Hematopoietic multipotent progenitor cell treated with erythropoietin and hydrocortisone succinate and interleukin-3 and kit ligand, for 17 days (in vitro differentiated cells): ENCODE results near the gene SLAMF1.
"Not testable (repeated sequence)": the region's sequence is repeated elsewhere in the genome, so short reads cannot be mapped to it uniquely, and the experiment has no call there.

ENCODE experiments used
- DNase-seq: peaks from one replicate; pipeline ENCODE4 v3.0.0-alpha.2; 2015; ENCODE audit warnings: low spot score

Gene SLAMF1

DNA sequence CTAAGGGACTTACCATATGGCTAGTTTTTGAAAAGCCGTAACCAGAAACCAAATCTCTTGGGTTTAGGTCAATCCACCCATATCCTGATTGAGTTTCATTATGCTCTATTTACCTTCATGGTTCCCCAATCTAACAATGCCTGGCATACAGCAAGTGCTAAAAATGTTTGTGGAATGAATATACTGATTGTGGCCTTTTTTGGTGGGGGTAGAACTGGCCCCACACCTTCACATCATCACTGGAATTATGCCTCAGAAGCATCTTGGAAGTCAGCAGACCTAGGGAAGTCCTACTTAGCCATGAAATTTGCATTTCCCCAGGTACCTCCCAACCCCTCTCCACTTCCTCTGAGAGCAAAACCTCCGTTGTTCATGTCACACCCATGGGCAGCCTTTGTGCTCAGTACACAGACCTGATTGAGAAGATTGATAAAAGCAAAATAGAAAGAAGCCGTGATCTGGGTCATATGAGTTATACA is 17.8 kb upstream of the SLAMF1 start:
- DNase-seq = no peak

DNA sequence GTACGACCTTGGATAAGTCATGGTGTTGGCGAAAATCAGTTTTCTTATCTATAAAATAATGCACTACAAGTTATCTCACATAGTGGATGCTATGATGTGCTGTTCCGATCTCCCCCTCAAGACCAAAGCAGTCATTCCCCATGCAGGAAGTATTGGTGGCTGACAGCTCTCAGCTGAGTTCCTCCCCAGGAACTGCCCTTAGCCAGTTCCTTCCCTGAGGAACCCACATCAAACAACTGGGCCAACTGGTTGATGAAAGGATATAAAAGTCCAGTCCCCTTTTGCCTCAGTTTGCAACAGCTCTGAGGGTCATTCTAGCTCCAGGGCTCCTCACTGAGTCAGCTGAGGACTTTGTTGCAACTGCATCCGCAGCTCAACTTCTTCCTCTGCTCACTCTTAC is 16.1 kb upstream of the SLAMF1 start:
- no peak for DNase-seq

DNA sequence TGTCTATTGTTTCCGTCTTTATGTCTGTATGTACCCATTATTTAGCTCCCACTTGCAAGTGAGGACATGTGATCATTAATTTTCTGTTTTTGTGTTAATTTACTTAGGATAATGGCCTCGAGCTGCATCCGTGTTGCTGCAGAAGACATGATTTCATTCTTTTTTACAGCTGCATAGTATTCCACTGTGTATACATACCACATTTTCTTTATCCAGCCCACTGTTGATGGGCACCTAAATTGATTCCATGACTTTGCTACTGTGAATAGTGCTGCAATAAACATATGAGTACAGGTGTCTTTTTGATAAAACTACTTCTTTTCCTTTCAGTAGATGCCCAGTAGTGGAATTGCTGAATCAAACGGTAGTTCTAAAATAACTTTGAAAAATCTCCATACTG is 12.7 kb upstream of the SLAMF1 start:
- DNase-seq = no peak

DNA sequence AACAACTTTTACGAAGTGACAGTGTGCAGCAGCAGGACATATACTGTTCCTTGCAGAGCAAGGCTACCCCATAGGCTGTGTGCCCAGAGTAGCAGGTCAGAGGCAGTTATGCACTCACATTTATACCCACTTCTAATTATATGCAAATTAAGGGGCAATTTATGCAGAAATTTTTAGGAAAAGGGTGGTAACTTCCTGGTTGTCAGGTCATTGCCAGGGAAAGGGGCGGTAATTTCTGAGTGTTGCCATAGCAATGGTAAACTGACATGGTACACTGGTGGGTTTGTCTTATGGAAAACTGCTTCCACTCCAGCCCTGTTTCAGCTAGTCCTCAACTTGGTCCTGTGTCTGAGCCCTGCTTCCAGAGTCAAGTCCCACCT is 12.0 kb upstream of the SLAMF1 start:
- no peak for DNase-seq

DNA sequence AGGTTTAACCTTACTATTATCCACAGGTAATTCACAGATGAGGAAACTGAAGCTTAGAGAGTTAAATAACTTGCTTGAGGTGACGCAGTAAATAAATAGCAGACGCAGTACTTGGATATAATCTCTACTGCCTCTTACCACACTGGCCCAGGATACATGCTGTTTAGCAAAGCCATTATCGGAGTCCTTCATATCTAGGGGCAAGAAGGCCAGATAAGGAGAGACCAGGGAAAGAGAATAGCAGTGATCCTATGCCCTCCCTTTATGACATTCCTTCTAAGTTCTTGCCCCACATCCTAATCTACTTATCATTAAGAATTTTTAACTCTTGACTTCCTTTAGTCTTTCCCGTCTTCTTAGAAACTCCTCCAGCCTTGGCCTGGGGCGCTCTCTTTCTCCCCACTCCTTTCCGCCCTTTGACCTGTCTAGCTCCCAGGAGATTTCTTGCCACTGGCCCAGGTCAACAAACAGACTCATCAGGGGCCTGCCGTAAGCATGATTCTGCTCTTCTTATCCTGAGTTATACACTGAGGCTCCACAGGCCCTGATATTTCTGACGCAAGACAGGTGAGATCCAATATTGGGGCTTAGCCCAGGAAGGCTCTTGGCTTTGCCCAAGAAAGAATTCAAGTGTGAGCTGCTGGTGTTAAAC is 11.4 kb upstream of the SLAMF1 start:
- no peak for DNase-seq

DNA sequence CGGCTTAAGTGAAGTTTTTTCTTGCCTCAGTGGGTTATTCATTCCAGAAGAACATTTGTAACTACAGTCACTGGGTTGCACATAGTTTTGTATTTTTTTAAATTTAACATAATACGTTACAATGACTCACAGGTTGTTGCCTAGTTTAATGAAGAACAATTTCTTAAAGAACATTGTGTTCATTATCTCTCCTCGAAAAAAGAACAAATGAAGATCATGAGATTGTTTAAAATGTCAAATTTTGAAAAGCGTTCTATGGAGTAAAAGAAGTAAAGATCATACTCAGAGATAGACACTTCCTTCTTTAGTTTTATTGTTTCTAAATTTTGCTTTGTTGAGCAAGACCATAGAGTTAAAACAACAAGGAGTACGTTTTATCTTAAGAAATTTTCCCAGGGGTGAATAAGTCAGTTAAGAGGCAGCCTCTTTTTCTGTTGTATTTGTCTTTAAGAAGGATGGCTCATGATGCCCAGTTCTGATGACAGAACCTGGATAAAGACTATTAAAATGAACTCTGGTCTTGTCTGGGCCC is 10.5 kb upstream of the SLAMF1 start:
- no peak for DNase-seq

DNA sequence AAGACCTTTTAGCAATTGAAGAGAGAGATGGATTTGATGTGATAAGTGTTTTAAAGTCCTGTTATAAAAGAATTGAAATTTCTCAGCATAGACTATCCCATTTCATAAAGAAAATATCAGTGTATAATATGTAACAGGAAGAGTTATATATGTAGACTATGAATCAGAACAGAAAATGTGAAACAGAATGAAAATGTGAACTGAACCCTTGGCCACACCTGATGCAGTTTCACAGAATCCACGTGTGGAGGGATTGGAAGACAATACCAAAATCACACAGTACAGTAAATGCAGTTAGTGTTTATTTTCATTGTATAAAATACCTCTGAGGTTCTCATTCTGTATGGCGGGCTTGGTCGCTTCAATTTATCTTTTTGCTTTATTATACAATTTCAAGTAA is 9.9 kb upstream of the SLAMF1 start:
- DNase-seq = no peak

DNA sequence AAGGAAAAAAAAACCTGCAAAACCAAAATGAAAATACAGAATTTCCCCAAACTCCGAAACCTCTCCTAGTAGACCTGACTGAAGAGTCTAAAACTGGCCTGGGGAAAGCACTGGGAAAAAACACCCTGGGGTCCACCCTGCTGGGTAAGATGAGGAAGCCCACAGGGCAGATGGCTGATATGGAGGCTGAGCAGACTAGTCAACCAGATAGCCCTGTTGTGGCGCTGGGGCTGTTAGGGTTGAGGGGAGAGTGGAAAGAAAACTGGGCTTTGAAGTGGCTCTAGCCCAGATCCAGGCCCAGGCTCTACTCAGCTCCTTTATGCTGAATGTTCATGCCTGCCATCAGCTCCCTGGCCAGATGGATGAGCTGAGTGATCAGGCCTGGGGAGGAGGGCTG is 6.8 kb upstream of the SLAMF1 start:
- no peak for DNase-seq

DNA sequence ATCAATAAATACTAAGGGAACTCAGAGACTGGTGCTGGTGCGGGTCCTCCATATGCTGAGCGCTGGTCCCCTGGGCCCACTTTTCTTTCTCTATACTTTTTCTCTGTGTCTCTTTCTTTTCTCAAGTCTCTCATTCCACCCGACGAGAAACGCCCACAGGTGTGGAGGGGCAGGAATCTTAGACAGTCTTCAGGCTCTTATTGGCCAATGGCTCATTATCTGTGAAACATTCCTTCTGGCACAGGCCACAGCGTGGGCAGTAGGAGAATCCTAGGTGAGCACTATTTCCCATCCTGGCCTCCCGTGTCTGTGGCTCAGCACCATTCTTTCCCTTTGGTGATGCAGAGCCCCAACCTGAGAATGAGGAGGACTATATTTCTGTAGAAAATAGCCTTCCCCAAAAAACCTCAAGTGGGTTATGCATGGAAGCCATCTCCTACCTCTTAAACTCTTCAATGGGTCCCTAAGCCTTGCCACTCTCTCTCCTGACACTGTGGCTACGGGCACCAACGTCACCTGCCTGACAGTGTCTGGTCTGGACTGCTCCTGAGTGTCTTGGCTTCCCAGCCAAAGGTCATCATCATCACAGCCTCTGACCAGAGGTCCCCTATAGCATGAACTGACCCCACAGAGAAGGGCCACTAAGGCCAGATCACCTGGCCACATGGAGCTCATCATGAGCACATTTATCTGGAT is 6.2 kb upstream of the SLAMF1 start:
- DNase-seq = no peak

DNA sequence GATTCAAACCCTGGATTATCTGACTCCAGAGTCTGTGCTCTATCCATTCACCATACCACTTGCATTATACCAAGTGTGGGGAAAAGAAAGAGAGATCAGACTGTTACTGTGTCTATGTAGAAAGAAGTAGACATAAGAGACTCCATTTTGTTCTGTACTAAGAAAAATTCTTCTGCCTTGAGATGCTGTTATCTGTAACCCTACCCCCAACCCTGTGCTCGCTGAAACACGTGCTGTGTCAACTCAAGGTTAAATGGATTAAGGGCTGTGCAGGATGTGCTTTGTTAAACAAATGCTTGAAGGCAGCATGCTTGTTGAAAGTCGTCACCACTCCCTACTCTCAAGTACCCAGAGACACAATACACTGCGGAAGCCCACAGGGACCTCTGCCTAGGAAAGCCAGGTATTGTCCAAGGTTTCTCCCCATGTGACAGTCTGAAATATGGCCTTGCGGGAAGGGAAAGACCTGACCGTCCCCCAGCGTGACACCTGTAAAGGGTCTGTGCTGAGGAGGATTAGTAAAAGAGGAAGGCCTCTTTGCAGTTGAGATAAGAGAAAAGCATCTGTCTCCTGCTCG is 5.3 kb upstream of the SLAMF1 start:
- not testable (repeated sequence) for DNase-seq

DNA sequence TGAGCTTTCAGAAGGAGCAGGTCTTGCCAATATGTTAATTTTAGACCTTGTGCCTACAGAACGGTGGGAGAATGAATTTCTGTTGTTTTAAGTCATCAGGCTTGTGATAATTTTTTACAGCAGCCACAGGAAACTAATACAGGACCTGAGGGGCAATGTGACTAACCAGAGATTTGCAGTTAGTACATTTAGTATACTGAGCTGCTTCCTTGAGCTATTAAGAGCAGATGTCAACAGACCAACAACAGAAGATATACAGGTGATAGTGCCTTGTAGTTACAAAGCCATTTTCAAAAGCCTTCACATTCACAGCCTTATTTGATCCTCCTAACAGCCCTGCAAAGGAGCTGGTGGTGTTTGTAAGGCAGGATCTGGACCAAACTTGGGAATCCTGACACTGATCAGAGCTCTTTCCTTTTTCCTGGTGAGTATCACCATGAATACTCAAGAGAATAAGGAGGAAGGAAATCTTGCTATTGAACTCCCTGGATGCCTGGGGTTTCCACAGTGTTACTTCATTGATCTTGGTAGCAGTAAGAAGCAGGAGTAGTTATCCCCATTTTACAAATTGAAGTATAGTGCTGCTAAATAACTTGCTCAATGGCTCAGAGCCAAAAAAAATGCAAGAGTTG is 4.7 kb upstream of the SLAMF1 start:
- no peak for DNase-seq

DNA sequence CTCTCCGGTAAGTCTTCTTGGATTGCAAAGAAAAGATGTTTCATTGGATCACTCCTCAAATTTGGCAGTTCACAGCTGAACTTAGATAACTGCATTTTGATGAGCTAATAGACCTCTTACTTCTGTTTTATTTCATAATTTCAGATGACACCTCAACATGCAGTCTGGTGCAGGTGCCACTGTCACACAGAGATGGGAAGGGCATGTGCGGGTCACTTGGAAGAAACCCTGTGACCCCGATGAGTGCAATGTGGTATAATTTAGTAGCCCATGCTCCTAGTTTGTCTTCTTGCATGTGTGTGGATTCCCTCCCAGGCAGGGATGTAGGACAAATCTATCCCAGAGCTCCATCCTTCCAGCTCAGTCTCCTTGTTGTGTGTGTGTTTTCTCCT is 481 bp upstream of the SLAMF1 start:
- no peak for DNase-seq

DNA sequence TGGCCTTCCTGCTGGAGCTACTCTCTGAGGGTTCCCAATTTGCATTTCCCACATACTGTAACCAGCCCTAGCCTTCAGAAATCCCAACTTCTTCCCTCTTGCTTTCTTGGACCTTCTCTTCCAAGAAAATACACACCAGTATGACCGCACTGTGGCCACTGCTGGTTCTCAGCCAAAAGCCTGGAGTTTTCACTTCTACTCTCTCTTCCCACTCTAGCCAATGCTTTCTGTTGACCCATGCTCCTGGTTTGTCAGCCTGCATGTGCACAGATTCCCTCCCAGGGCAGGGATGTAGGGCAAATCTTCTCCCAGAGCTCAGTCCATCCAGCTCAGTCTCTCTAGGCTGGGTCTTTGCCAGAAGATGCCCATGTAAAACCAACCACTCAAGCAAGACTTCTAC is 664 bp downstream of the SLAMF1 start:
- DNase-seq = no peak

DNA sequence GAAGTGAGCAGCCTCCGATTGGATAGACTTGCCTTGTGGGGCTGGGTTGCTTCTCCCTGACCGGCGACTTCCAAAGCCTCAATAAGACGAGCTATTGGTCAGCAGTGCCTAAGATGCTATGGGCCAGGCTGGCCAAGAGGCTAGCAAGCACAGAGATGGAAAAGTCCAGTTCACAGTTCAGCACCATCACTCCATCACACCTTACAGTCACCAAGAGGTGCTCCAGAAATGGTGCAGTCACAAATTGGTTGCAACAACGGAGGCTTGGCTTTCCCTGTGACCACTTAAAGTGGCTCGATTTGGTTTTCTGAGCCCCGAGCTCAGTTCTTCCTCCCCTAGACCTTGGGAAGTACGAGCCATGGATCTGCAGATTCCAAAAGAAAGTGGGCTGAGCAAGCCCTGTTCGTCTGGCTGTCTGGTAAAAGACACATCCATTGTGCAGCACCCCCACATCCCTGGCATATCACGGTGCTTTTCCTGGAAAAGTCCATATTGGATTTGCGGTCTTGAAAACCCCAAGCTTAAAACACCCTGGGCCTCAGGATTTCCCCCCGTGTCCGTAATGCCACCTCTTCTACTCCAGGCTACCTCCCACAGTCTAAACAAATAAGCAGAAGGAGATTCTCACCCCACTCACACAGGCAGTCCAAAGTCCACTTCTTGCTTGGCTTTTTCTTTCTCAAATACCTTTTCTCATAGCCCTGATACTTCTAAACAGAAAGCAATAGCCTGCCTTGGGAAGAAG is 1.3 kb downstream of the SLAMF1 start:
- DNase-seq = no peak

DNA sequence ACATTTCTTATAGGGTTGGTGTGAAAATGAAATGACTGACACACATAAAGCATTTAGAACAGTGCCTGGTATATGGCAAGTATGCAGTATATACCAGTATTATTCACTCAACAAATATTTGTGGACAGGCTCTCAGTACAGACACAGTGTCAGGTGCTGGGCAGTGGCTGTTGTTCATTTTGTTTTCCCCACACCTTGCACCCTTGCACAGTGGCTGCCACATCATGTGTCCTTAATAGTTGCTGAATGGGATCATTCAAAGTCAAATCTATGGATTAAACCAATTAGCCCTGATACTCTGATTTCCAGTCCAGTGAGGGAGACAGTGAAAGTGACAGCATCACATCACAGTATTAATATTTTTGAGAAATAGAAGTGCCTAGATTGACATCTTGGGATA is 2.4 kb downstream of the SLAMF1 start:
- DNase-seq = no peak

DNA sequence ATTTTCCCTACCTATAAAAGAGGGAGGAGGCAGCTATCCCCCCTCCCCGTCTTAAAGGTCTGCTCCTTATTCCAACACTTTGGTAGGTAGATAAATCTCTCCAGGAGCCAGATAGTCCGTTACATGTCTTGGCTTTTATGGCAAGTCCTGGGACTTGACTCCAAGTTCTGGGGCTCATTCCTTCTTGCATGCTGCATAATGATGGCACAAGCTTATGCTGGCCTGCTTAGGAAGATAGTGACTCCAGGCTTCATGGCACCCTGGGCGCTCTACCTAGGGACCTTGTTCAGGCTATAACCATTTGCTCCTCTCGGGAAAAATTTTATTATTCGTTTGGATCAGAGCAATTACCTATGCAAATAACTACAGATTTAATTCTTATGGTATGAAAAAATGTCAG is 3.7 kb downstream of the SLAMF1 start:
- DNase-seq = no peak

DNA sequence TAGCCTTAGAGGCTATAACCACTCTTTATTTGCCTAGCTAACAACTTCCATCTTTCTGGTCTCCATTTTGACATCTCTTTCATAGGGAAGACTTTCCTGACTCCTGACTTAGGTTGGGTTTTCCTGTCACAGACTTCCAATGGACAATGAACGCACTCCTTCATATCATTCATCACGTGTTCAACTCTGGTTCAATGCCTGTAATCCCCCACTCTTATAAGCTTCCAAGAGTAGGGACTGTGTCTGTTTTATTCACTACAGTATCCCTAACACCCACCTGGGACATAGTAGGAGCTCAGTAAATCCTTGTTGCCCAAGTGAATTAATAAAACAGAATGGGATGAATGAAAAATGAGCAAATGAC is 4.6 kb downstream of the SLAMF1 start:
- no peak for DNase-seq

DNA sequence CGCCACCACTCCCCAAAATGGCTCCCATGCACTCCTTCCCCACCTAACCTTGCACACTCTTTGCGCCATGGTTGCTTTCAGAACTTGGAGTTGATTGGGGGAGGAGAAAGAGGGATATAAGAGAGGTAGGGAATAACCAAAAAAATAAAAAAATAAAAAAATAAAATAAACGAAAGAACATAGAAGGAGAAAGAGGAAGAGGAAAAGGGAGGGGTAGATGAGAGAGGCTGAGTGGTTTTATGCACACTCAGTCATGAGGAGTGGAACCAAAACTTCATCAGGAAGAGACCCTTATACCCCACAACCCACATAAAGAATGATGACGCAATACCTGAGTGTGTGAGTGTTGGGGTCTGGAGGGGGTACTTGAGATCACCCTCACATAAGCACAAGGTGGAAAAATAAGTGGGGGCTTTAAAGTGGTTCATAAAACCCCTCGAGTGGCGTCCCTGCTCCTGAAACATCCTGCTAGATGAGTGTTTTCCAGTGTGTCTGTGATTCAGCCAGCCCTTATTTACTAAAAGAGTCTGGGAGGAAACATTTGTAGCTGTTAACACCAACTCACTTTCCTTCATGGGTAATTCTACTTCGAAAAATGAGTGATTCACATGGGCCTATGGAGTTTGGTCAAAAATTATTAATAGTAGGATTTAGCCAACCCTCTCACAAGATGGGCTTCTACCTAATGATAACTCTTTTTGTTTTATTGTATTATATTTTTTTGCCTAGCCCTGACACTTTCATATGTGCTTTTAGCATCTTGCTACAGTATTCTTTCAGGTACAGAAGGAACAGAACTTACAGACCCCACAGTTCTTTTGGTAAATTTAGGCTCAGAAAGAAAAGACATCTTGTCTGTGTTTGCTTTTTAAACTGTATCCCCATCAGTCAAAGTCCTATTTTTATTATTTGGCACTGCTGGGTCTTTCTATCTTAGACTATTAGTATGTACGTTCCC is 5.2 kb downstream of the SLAMF1 start:
- no peak for DNase-seq

DNA sequence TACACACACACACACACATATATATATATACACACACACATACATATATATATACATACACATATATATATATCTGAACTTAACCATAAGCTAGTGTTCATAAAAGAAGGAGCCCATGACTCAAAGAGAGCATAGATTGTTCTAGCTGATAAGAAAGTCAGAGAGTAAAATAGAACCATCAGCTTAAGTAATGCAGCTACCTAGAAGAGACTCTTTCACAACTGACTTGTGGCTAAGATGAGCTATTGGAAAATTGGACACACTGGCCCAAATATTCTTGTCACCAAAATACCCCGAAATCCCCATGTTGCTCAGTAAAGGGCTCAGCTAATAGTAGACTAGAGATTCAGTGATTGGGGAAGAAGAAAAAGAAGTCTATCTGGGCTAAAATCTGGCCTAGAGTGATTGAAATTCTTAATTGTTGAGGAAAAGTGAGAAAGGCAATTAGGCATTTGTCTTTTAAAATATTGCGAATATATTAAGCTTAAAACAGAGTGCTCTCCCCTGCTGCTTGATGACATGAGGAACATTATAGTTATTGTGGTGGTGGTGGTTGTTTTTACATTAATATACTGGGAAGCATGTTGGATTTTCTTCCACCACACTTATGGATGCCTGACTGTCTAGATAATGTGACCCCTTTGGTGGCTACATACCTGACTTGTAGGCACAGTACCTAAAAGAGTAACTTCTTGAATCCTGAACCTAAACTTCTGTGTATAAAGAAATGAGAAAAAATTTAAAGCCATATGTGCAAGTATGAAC is 6.3 kb downstream of the SLAMF1 start:
- DNase-seq = no peak

DNA sequence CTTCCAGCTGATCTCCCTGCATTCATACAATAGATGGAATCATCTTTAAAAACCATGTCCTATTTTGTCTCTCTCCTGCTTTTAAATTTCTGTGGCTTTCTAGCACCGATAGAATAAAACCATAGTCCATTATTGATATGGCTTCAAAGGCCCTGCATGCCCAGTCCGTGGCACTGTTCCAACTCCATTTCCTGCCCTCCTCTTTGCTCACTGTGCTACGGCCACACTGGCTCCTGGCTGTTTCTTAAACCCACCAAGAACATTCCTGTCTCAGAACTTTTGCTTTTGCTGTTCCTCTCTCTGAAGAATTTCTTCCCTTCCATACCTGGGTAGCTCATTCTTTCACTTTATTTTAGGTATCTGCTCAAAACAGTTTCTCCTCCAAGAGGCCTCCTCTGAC is 7.2 kb downstream of the SLAMF1 start:
- no peak for DNase-seq
